GM13976 (cell line): ENCODE measurements around the gene THRAP3.

Experiments
- DNase-seq: peaks from one replicate; pipeline ENCODE4 v3.0.0; 2012; ENCODE audit warnings: low spot score
- CTCF ChIP-seq: IDR thresholded peaks from 2 replicates; pipeline ENCODE4 v1.5.1; 2012; ENCODE audit warnings: borderline replicate concordance, mild to moderate bottlenecking; ENCODE audit not compliant: insufficient read depth; ENCODE audit errors: extremely low read depth, missing control alignments, control extremely low read depth
- in situ Hi-C: fragments of 300-500 bp; cut with MboI; formaldehyde crosslinking; loops from one replicate; pipeline ENCODE4 v1.12.0; 2022; ENCODE audit warnings: low sequenced_read_pairs, mixed read lengths, inconsistent platforms; ENCODE audit not compliant: unreplicated experiment

The THRAP3 gene

GRCh38 chr1:36232212-36233095 is 8.2 kb downstream of the THRAP3 start:
- no peak for TF ChIP-seq CTCF
- in situ Hi-C loops = no loop called here
- DNase-seq = no peak

GRCh38 chr1:36236302-36236701 is 12.1 kb downstream of the THRAP3 start:
- in situ Hi-C loops = no loop called here
- no peak for TF ChIP-seq CTCF

GRCh38 chr1:36238433-36238832 is 14.2 kb downstream of the THRAP3 start:
- in situ Hi-C loops = no loop called here
- no peak for DNase-seq
- TF ChIP-seq CTCF = no peak

More at GRCh38 chr1:36236302-36236701, 12.1 kb downstream of the THRAP3 start:
- DNase-seq = no peak

- TF ChIP-seq CTCF = no peak
- in situ Hi-C loops = no loop called here
- DNase-seq = no peak
Observed at GRCh38 chr1:36239941-36240637, 15.8 kb downstream of the THRAP3 start.

GRCh38 chr1:36247538-36247937 is 23.3 kb downstream of the THRAP3 start:
- TF ChIP-seq CTCF = no peak
- DNase-seq = no peak
- in situ Hi-C loops = no loop called here

GRCh38 chr1:36248250-36248894 is 24.1 kb downstream of the THRAP3 start:
- in situ Hi-C loops = no loop called here
- no peak for DNase-seq

More at GRCh38 chr1:36248250-36248894, 24.1 kb downstream of the THRAP3 start:
- TF ChIP-seq CTCF = no peak
